K562 (cell line): Measurements from ENCODE around the gene TFAM. TPM values are rescaled to one million over a fixed set of nuclear protein-coding genes. Genes with fewer than 3 reads are reported as not detected.

Experiments
- ARID2 ChIP-seq: fragments of 450-650 bp; IDR thresholded peaks from 2 replicates; pipeline ENCODE4 v1.6.1; 2017; ENCODE audit warnings: antibody characterized with exemption, mild to moderate bottlenecking
- BCOR ChIP-seq: fragments of 450-650 bp; IDR thresholded peaks from 2 replicates; pipeline ENCODE4 v1.6.1; 2016
- GATAD2B ChIP-seq: fragments of 450-650 bp; IDR thresholded peaks from 2 replicates; pipeline ENCODE4 v1.6.1; 2017; ENCODE audit warnings: mild to moderate bottlenecking, borderline replicate concordance
- JUN ChIP-seq, 2 experiments: sonication (generic) in 1 of 2; formaldehyde crosslinking in 1 of 2; IDR thresholded peaks; 2 replicates each; pipeline versions ENCODE4 v1.6.1 to v1.8.0; 2012 to 2022; ENCODE audit warnings: borderline replicate concordance in 2 of 2, mild to moderate bottlenecking in 2 of 2, improper control_type of control experiment in 1 of 2, low read depth in 1 of 2, low read length in 1 of 2, missing genetic modification reagents in 1 of 2
- KDM2B ChIP-seq: fragments of 250-450 bp; sonication (Bioruptor Pico); IDR thresholded peaks from 2 replicates; pipeline ENCODE4 v1.8.0; 2021; ENCODE audit warnings: mild to moderate bottlenecking, moderate library complexity
- MAFF ChIP-seq: IDR thresholded peaks from 2 replicates; pipeline ENCODE4 v1.6.1; 2012; ENCODE audit warnings: low read length, improper control_type of control experiment
- NCOA6 ChIP-seq: fragments of 450-650 bp; IDR thresholded peaks from 2 replicates; pipeline ENCODE4 v1.6.1; 2017; ENCODE audit warnings: mild to moderate bottlenecking
- NFATC3 ChIP-seq: fragments of 450-650 bp; IDR thresholded peaks from 2 replicates; pipeline ENCODE4 v1.6.1; 2017; ENCODE audit warnings: mild to moderate bottlenecking
- SRSF7 ChIP-seq: fragments of 200-400 bp; formaldehyde crosslinking; optimal IDR thresholded peaks from 2 replicates; pipeline ENCODE3; 2017; ENCODE audit warnings: mild to moderate bottlenecking, low read depth, low read length
- TAF7 ChIP-seq: fragments of 450-650 bp; IDR thresholded peaks from 2 replicates; pipeline ENCODE4 v1.6.1; 2016; ENCODE audit warnings: missing genetic modification characterization, missing compliant biosample characterization
- TRIM28 ChIP-seq: fragments of 450-650 bp; IDR thresholded peaks from 2 replicates; pipeline ENCODE4 v1.6.1; 2017
- XRCC5 ChIP-seq: fragments of 200-400 bp; formaldehyde crosslinking; IDR thresholded peaks from 2 replicates; pipeline ENCODE4 v1.6.1; 2017; ENCODE audit warnings: low read depth, mild to moderate bottlenecking, low read length
- ZNF253 ChIP-seq: fragments of 250-450 bp; sonication (Bioruptor Pico); conservative IDR thresholded peaks from 2 replicates; pipeline ENCODE4 v1.6.1; 2021; ENCODE audit warnings: mild to moderate bottlenecking
- ZNF644 ChIP-seq: fragments of 200-800 bp; sonication (Bioruptor generic); IDR thresholded peaks from 2 replicates; pipeline ENCODE4 v1.6.1; 2016; ENCODE audit warnings: low read depth, missing genetic modification characterization, missing compliant biosample characterization
- polyA plus RNA-seq, 8 experiments: library from polyadenylated mRNA; depleted of rRNA in 4 of 8; stranded (reverse) in 5 of 8; unstranded in 3 of 8; fragments of >200 nt; fragmentation: Nextera tagmentation in 2 of 8; fragmentation: Illumina TruSeq in 1 of 8; extraction: Ambion mirVana in 2 of 8; extraction: Trizol in 1 of 8; gene quantifications; 2 replicates each; pipeline versions ENCODE4 v1.2.1 to v1.2.3, GENCODE V29; 2011 to 2014; ENCODE audit warnings: inconsistent platforms in 1 of 8, missing spikeins in 1 of 8
- total RNA-seq, 7 experiments: library from RNA; depleted of rRNA in 6 of 7; stranded (reverse); fragments of >200 nt in 6 of 7; fragmentation: Illumina TruSeq in 2 of 7; extraction: Trizol in 2 of 7; gene quantifications; 2 replicates each; pipeline versions ENCODE4 v1.2.1 to v1.2.3, GENCODE V29; 2011 to 2021; ENCODE audit warnings: low replicate concordance in 1 of 7
- TF ChIP-seq, protein P1 (sequence below), 2 experiments: fragments of 450-650 bp in 1 of 2; sonication (generic) in 1 of 2; formaldehyde crosslinking in 1 of 2; IDR thresholded peaks; 2 replicates each; pipeline versions ENCODE4 v1.7.1 to v1.9.0; 2016 to 2022; ENCODE audit warnings: inconsistent platforms in 1 of 2, mild to moderate bottlenecking in 1 of 2, missing genetic modification reagents in 1 of 2
- TF ChIP-seq, protein P2 (sequence below): fragments of 250-450 bp; sonication (Bioruptor Pico); IDR thresholded peaks from 2 replicates; pipeline ENCODE4 v1.8.0; 2021; ENCODE audit warnings: mild to moderate bottlenecking, moderate library complexity
- TF ChIP-seq, protein P3 (sequence below): fragments of 450-650 bp; formaldehyde crosslinking; IDR thresholded peaks from 2 replicates; pipeline ENCODE4 v1.4.0; 2022; ENCODE audit warnings: mild to moderate bottlenecking, moderate library complexity

TFAM gene
- total and polyA plus RNA-seq, 9 of the 15 experiments (the other 6 are each of a cell fraction or from before 2014, with no cell fraction given), result 74.3 to 227 (median 155) TPM

DNA sequence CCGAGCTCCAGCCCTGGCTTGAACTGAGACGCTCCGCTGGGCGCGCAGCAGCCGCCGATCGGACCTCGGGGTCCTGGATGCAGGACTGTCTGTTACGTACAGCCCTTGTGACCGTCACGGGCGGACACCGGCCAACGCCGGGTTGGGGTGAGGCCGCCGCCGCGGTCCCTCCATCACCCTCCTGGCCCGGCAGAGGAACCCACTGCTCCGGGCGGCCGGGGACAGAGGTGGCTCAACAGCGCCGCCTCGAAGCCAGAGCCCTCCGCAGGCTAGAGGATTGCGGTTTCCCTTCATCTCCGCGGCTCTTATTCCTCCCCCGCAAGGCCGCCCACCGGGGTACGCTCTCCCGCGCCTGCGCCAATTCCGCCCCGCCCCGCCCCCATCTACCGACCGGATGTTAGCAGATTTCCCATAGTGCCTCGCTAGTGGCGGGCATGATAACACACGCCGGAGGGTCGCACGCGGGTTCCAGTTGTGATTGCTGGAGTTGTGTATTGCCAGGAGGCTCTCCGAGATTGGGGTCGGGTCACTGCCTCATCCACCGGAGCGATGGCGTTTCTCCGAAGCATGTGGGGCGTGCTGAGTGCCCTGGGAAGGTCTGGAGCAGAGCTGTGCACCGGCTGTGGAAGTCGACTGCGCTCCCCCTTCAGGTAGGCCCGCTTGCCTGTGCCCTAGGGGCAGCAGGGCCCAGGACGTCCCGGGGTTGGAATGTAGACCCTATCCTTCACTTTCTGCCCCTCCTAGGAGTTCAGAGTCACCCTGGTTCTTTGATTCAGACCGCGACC, at the start of gene TFAM (continued):
- TF ChIP-seq, protein P1, sequence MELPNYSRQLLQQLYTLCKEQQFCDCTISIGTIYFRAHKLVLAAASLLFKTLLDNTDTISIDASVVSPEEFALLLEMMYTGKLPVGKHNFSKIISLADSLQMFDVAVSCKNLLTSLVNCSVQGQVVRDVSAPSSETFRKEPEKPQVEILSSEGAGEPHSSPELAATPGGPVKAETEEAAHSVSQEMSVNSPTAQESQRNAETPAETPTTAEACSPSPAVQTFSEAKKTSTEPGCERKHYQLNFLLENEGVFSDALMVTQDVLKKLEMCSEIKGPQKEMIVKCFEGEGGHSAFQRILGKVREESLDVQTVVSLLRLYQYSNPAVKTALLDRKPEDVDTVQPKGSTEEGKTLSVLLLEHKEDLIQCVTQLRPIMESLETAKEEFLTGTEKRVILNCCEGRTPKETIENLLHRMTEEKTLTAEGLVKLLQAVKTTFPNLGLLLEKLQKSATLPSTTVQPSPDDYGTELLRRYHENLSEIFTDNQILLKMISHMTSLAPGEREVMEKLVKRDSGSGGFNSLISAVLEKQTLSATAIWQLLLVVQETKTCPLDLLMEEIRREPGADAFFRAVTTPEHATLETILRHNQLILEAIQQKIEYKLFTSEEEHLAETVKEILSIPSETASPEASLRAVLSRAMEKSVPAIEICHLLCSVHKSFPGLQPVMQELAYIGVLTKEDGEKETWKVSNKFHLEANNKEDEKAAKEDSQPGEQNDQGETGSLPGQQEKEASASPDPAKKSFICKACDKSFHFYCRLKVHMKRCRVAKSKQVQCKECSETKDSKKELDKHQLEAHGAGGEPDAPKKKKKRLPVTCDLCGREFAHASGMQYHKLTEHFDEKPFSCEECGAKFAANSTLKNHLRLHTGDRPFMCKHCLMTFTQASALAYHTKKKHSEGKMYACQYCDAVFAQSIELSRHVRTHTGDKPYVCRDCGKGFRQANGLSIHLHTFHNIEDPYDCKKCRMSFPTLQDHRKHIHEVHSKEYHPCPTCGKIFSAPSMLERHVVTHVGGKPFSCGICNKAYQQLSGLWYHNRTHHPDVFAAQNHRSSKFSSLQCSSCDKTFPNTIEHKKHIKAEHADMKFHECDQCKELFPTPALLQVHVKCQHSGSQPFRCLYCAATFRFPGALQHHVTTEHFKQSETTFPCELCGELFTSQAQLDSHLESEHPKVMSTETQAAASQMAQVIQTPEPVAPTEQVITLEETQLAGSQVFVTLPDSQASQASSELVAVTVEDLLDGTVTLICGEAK (IDR thresholded peaks at IDR 0.05), result peak; percentile 69
- TF ChIP-seq, protein P1 (CRISPR knock-in tag; IDR thresholded peaks at IDR 0.05), result no peak
- no peak for TF ChIP-seq ZNF253
- no peak for TF ChIP-seq ZNF644 (tag)
- TF ChIP-seq ARID2, result no peak; the same call in 1 of the 2 replicates
- TF ChIP-seq, protein P2, sequence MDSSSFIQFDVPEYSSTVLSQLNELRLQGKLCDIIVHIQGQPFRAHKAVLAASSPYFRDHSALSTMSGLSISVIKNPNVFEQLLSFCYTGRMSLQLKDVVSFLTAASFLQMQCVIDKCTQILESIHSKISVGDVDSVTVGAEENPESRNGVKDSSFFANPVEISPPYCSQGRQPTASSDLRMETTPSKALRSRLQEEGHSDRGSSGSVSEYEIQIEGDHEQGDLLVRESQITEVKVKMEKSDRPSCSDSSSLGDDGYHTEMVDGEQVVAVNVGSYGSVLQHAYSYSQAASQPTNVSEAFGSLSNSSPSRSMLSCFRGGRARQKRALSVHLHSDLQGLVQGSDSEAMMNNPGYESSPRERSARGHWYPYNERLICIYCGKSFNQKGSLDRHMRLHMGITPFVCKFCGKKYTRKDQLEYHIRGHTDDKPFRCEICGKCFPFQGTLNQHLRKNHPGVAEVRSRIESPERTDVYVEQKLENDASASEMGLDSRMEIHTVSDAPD (CRISPR knock-in tag), result no peak
- peak; percentile 24; the same call in 1 of the 2 replicates for TF ChIP-seq JUN (IDR thresholded peaks at IDR 0.05; ENCODE audit: borderline replicate concordance, low read depth, low read length)
- peak; percentile 64; the same call in 1 of the 2 replicates for TF ChIP-seq JUN (CRISPR knock-in tag; IDR thresholded peaks at IDR 0.05; ENCODE audit: borderline replicate concordance)
- TF ChIP-seq GATAD2B, result peak; percentile 77; the same call in 1 of the 2 replicates
- TF ChIP-seq TRIM28, result no peak
- peak; percentile 68; the same call in 1 of the 2 replicates for TF ChIP-seq BCOR
- TF ChIP-seq MAFF, result no peak
- TF ChIP-seq KDM2B (CRISPR knock-in tag), result peak; percentile 15; the same call in 1 of the 2 replicates
- no peak for TF ChIP-seq NFATC3
- TF ChIP-seq, protein P3, sequence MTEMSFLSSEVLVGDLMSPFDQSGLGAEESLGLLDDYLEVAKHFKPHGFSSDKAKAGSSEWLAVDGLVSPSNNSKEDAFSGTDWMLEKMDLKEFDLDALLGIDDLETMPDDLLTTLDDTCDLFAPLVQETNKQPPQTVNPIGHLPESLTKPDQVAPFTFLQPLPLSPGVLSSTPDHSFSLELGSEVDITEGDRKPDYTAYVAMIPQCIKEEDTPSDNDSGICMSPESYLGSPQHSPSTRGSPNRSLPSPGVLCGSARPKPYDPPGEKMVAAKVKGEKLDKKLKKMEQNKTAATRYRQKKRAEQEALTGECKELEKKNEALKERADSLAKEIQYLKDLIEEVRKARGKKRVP, result no peak
- 0 out of 2 replicates have a peak, but pooled peaks have one; percentile 33 for TF ChIP-seq TAF7 (tag)
- TF ChIP-seq SRSF7, result no peak
- no peak for TF ChIP-seq NCOA6
- peak; percentile 82 for TF ChIP-seq XRCC5
